PC-9 (cell line): ENCODE data around the gene KIAA0232. TPM values are rescaled to one million over a fixed set of nuclear protein-coding genes. Genes with fewer than 3 reads are reported as not detected.

Experiments
- BruUV-seq: library from RNA; stranded (reverse); fragments of 400-500 nt; replicated peaks from 2 replicates; lab custom pipeline; 2021; lab: Mats Ljungman, UMichigan
- CTCF ChIA-PET: fragments of 300-600 bp; sonication (Branson Sonifier 250); formaldehyde crosslinking; loops from one replicate; lab custom pipeline; 2022; ENCODE audit warnings: antibody characterized with exemption; lab: Charles Lee
- POLR2A ChIA-PET: fragments of 300-600 bp; sonication (Branson Sonifier 250); formaldehyde crosslinking; loops from one replicate; lab custom pipeline; 2022; ENCODE audit warnings: antibody characterized with exemption; ENCODE audit not compliant: unreplicated experiment; lab: Charles Lee
- DNase-seq, 2 experiments: peaks; one replicate each; pipeline versions ENCODE4 v3.0.0 to v3.0.0-alpha.2; 2015 to 2022; ENCODE audit warnings: mixed read lengths in 1 of 2
- H2AFZ ChIP-seq: fragments of 200-600 bp; sonication (generic); 2 replicates; pipeline ENCODE4 v1.8.1; 2017; ENCODE audit warnings: antibody characterized with exemption
- H3F3A ChIP-seq: fragments of 200-600 bp; sonication (generic); 2 replicates; pipeline ENCODE4 v1.8.1; 2017; ENCODE audit warnings: antibody characterized with exemption, mild to moderate bottlenecking, low read depth; ENCODE audit not compliant: insufficient read depth
- H3K27ac ChIP-seq: fragments of 200-600 bp; sonication (generic); 2 replicates; pipeline ENCODE4 v1.6.1; 2016; ENCODE audit warnings: mixed run types
- H3K27me3 ChIP-seq: fragments of 200-600 bp; sonication (generic); 2 replicates; pipeline ENCODE4 v1.6.1; 2016; ENCODE audit warnings: low read depth, mixed run types; ENCODE audit not compliant: insufficient read depth
- H3K36me3 ChIP-seq: fragments of 200-600 bp; sonication (generic); 2 replicates; pipeline ENCODE4 v1.6.1; 2016; ENCODE audit warnings: low read depth, mixed run types
- H3K4me1 ChIP-seq: fragments of 200-600 bp; sonication (generic); replicated peaks from 2 replicates; pipeline ENCODE4 v1.6.1; 2016; ENCODE audit warnings: mixed run types; ENCODE audit not compliant: insufficient read depth
- H3K4me2 ChIP-seq: fragments of 200-600 bp; sonication (generic); 2 replicates; pipeline ENCODE4 v1.6.1; 2017; ENCODE audit warnings: mixed run types
- H3K4me3 ChIP-seq: fragments of 200-600 bp; sonication (generic); 2 replicates; pipeline ENCODE4 v1.6.1; 2016; ENCODE audit warnings: mixed run types
- H3K79me2 ChIP-seq: fragments of 200-600 bp; sonication (generic); 2 replicates; pipeline ENCODE4 v1.6.1; 2017; ENCODE audit warnings: low read depth, mixed run types
- H3K9me2 ChIP-seq: fragments of 200-600 bp; sonication (generic); 2 replicates; pipeline ENCODE4 v1.8.1; 2017; ENCODE audit warnings: mild to moderate bottlenecking; ENCODE audit not compliant: insufficient read depth
- H3K9me3 ChIP-seq: fragments of 200-600 bp; sonication (generic); 2 replicates; pipeline ENCODE4 v1.8.1; 2016; ENCODE audit warnings: low read depth; ENCODE audit not compliant: insufficient read depth
- H4K20me1 ChIP-seq: fragments of 200-600 bp; sonication (generic); 2 replicates; pipeline ENCODE4 v1.8.1; 2017; ENCODE audit not compliant: insufficient read depth
- EZH2 ChIP-seq: fragments of 200-600 bp; sonication (generic); IDR thresholded peaks from 2 replicates; pipeline ENCODE4 v1.8.0; 2017; ENCODE audit warnings: antibody characterized with exemption, low read depth
- intact Hi-C: fragments of 100-400 bp; cut with micrococcal nuclease; formaldehyde crosslinking; loops from one replicate; pipeline ENCODE4 v1.10.0; 2022; ENCODE audit not compliant: unreplicated experiment
- total RNA-seq: library from RNA; stranded (reverse); gene quantifications from 2 replicates; pipeline ENCODE4 v1.2.3, GENCODE V29; 2021
- TF ChIP-seq, protein P1 (sequence below): fragments of 200-600 bp; sonication (generic); conservative IDR thresholded peaks from 2 replicates; pipeline ENCODE4 v1.6.1; 2017; ENCODE audit warnings: mixed run types, antibody characterized with exemption, mild to moderate bottlenecking, moderate library complexity

KIAA0232 gene
- total RNA-seq, 1 experiment from 2014 or later: 24.7 TPM

GRCh38 chr4:6803246-6803645 lies 20.7 kb downstream of the KIAA0232 start:
- H3K27ac ChIP-seq: no peak overlapping the region
- TF ChIP-seq EZH2: no peak
- TF ChIP-seq, protein P1, sequence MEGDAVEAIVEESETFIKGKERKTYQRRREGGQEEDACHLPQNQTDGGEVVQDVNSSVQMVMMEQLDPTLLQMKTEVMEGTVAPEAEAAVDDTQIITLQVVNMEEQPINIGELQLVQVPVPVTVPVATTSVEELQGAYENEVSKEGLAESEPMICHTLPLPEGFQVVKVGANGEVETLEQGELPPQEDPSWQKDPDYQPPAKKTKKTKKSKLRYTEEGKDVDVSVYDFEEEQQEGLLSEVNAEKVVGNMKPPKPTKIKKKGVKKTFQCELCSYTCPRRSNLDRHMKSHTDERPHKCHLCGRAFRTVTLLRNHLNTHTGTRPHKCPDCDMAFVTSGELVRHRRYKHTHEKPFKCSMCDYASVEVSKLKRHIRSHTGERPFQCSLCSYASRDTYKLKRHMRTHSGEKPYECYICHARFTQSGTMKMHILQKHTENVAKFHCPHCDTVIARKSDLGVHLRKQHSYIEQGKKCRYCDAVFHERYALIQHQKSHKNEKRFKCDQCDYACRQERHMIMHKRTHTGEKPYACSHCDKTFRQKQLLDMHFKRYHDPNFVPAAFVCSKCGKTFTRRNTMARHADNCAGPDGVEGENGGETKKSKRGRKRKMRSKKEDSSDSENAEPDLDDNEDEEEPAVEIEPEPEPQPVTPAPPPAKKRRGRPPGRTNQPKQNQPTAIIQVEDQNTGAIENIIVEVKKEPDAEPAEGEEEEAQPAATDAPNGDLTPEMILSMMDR: no peak
- H3K79me2 ChIP-seq: peaks cover 94% of the 10 kb centered on the region
- H2AFZ ChIP-seq: no peak overlapping the region
- POLR2A ChIA-PET: no interaction called here
- no peaks in the 10 kb centered on the region for H3K9me3 ChIP-seq
- H4K20me1 ChIP-seq: peaks cover 46% of the 10 kb centered on the region
- H3K4me3 ChIP-seq: no peak overlapping the region
- CTCF ChIA-PET: no interaction called here
- peaks cover 7% of the 10 kb centered on the region; the same call in 1 of the 2 replicates for H3K36me3 ChIP-seq
- no peaks in the 10 kb centered on the region for H3F3A ChIP-seq
- no peaks in the 10 kb centered on the region for H3K9me2 ChIP-seq
- intact Hi-C loops: no loop called here
- no peak for DNase-seq
- H3K4me1 ChIP-seq: peaks cover 19% of the 10 kb centered on the region
- BruUV-seq: no TSS peak
- H3K27me3 ChIP-seq: no peaks in the 10 kb centered on the region
- no peak overlapping the region for H3K4me2 ChIP-seq

GRCh38 chr4:6804082-6804752 lies 21.7 kb downstream of the KIAA0232 start:
- no peak overlapping the region for H3K27ac ChIP-seq
- CTCF ChIA-PET: no interaction called here
- H2AFZ ChIP-seq: no peak overlapping the region
- no peak overlapping the region for H3K4me3 ChIP-seq
- no peaks in the 10 kb centered on the region for H3K9me2 ChIP-seq
- peaks cover 93% of the 10 kb centered on the region for H3K79me2 ChIP-seq
- H3K36me3 ChIP-seq: peaks cover 7% of the 10 kb centered on the region; the same call in 1 of the 2 replicates
- H3K9me3 ChIP-seq: no peaks in the 10 kb centered on the region
- peaks cover 37% of the 10 kb centered on the region for H4K20me1 ChIP-seq
- H3F3A ChIP-seq: 0 out of 2 replicates have a peak, but pooled peaks cover 1% of the 10 kb centered on the region
- intact Hi-C loops: no loop called here
- peaks cover 9% of the 10 kb centered on the region for H3K4me1 ChIP-seq
- no peak for TF ChIP-seq EZH2
- TF ChIP-seq, protein P1: no peak
- DNase-seq: no peak
- H3K27me3 ChIP-seq: no peaks in the 10 kb centered on the region
- BruUV-seq: no TSS peak
- POLR2A ChIA-PET: no interaction called here
- no peak overlapping the region for H3K4me2 ChIP-seq

DNA sequence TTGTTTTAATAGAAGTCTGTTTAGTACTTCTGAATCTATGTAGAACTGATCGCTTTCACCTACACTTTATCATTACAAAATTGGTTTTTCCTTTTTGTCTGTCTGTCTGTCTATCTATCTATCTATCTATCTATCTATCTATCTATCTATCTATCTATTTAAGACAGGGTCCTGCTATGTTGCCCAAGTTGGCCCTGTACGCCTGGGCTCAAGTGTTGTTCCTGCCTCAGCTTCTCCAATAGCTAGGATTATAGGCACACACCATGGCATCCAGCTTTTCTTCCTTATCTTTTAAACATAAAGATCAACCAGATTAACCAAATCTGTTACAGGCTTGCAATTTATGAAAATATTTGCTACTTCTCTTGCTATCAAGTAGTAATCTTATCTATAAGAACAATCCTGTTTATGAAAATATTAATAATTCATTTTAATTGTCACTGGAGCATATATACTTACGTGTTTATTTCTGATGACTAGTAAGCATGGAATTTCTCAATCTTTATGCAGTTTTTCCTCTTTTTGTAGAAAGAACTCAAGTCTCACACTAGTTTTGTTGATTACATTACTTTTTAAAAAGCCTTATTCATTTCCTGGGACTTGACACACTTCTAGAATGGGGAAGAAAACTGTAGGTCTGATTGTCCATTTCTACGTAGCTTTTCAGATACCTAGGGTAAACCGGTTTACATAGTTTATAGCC lies 24.5 kb downstream of the KIAA0232 start:
- no peak overlapping the region for H3K27ac ChIP-seq

More for the DNA sequence above, 24.5 kb downstream of the KIAA0232 start:
- POLR2A ChIA-PET: no interaction called here
- no peaks in the 10 kb centered on the region for H3K9me2 ChIP-seq
- H3K79me2 ChIP-seq: peaks cover 90% of the 10 kb centered on the region
- intact Hi-C loops: no loop called here
- no TSS peak for BruUV-seq
- H3K27me3 ChIP-seq: no peaks in the 10 kb centered on the region
- H4K20me1 ChIP-seq: peaks cover 30% of the 10 kb centered on the region
- H3K4me3 ChIP-seq: no peak overlapping the region
- 0 out of 2 replicates have a peak, but pooled peaks cover 4% of the 10 kb centered on the region for H3F3A ChIP-seq
- CTCF ChIA-PET: interaction anchor here (0.7 kb wide), 1 partner anchor 66 kb away, joined by 3 read pairs; no protein-coding TSS in a partner anchor
- TF ChIP-seq, protein P1: no peak
- TF ChIP-seq EZH2: no peak
- no peak for DNase-seq
- peaks cover 7% of the 10 kb centered on the region; the same call in 1 of the 2 replicates for H3K36me3 ChIP-seq
- H3K9me3 ChIP-seq: no peaks in the 10 kb centered on the region
- H2AFZ ChIP-seq: no peak overlapping the region
- no peak overlapping the region for H3K4me2 ChIP-seq
- H3K4me1 ChIP-seq: peaks cover 6% of the 10 kb centered on the region
